Kidney capillary endothelial cell (primary cell): ENCODE measurements around the gene MX1.

Source experiments
- DNase-seq: peaks from one replicate; pipeline ENCODE4 v3.0.0-alpha.2; 2018; ENCODE audit warnings: low spot score

Gene MX1

GRCh38 chr21:41432562-41433460, 6.8 kb downstream of the MX1 start:
- DNase-seq, result no peak

DNA sequence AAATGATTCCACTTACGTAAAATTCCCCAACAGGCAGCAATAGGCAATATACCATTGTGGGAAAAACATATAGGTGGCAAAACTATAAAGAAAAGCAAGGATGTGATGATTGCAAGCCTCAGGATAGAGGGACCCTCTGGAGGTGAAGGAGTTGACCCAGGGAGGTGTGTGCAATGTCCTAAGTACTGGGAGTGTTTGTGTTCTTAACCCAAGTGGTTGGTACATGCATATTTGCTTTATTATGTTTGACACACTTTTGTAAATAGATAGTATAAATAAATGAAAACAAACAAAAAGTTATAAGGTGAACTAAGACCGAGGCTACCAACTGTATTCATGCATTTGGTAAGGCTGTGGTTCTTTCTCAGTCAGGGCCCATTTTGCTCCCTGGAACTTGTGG, 7.5 kb downstream of the MX1 start:
- no peak for DNase-seq

GRCh38 chr21:41435706-41436105, 9.7 kb downstream of the MX1 start:
- no peak for DNase-seq

DNA sequence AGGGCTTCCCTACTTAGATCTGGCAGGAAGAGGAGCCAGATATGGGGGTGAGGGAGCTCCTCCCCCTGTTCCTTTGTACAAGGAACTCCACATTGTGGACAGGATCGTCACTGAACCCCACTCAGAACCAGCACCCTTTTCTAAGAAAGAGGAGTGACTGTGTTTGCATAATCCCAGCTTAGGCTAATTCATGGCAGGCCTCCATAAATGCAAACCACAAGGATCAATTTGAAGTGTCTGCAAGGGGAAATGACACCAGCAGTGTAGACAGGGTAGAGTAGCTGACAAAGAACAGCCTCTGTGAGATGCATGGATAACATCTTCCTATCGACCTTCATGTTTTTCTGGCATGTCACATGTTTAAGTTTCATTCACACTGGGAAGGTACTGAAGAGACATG, 11.7 kb downstream of the MX1 start:
- no peak for DNase-seq

- no peak for DNase-seq
Observed at GRCh38 chr21:41438425-41439113, 12.5 kb downstream of the MX1 start.

- DNase-seq, result no peak
Observed at GRCh38 chr21:41439248-41439647, 13.2 kb downstream of the MX1 start.

GRCh38 chr21:41441546-41441945, 15.5 kb downstream of the MX1 start:
- DNase-seq, result no peak

- no peak for DNase-seq
Observed at GRCh38 chr21:41442481-41443186, 16.6 kb downstream of the MX1 start.

DNA sequence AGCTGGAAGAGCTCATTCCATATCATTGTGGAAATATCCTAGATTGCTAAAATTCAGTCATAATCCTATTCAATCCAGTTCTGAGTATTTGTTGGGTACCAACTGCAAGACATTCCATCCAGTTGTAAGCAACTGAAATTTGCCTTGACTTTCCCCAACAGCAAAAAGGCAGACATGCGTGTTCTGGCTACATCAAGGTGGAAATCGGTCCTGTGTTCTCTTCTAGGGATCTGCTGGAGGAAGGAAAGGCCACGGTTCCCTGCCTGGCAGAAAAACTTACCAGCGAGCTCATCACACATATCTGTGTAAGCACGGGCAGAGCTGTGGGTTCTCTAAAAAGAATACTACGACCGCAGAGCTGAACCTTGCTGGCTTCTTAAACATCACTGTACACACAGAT, 17.5 kb downstream of the MX1 start:
- no peak for DNase-seq

DNA sequence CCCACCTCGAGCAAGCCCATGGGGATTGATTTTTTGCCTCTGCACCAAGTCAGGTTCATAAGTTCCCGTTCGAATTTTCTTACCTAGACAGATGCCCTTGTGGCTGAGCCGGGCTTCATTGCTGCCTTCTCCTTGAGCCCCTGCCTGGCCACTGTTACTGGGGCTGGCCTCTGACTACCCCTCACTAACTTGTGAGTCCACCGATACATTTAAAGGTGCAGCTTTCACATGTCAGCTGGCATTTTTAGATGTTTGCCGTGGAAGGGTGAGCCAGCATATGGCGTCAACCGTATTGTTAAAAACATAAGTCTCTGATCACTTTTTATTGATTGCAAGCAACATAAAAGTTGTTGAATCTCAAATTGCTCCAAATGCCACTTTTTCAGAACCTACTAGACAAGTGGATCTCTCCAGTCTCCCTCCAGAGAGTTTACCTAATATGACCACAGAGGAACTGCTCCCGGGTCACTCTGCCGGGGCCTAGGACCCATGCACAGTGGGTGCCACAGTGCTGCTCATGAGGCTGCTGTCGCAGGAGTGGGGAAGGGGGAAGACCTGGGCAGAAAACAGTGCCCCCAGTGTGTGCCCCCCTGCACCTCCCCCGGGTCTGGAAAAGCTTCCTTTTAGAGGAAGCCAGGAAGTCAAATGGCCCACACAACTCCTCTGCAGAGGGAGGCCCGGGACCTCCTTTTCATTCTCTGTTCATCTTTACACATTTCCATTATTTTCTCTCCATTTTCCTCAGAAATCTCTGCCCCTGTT, 18.8 kb downstream of the MX1 start:
- DNase-seq, result no peak

DNA sequence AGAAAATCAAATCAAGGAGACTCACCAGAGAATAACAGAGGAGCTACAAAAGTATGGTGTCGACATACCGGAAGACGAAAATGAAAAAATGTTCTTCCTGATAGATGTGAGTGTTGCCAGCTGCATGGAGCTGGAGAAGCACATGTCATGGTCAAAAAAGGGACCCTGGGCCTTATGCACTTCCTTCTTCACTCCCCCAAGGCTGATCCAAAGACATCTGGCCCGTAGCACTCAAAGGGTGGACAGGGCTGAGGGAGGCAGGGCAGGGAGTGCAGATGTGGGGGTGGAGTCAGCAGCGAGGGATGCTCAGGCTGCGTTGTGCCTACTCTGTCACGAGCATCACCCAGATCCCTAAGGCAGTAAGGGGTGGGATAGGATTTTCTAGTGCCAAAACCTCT, 19.4 kb downstream of the MX1 start:
- DNase-seq, result no peak

GRCh38 chr21:41446586-41446985, 20.5 kb downstream of the MX1 start:
- no peak for DNase-seq

GRCh38 chr21:41447356-41447755, 21.3 kb downstream of the MX1 start:
- no peak for DNase-seq

DNA sequence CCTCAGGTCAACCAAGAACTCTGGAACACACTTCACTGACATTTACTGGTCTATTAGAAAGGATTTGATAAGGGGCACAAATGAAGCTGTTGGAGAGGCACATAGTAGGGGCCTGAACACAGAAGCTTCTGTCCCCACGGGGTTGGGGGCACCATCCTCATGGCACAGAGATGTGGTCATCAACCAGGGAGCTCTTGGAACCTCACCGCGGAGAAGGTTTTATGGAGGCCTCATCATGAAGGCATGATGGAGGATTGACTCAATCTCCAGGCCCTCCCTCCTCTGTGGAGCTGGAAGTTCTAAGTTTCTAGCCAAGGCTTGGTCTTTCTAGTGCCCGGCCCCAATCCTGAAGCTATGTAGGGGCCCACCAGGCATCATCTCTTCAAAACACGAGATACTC, 23.6 kb downstream of the MX1 start:
- DNase-seq, result no peak

DNA sequence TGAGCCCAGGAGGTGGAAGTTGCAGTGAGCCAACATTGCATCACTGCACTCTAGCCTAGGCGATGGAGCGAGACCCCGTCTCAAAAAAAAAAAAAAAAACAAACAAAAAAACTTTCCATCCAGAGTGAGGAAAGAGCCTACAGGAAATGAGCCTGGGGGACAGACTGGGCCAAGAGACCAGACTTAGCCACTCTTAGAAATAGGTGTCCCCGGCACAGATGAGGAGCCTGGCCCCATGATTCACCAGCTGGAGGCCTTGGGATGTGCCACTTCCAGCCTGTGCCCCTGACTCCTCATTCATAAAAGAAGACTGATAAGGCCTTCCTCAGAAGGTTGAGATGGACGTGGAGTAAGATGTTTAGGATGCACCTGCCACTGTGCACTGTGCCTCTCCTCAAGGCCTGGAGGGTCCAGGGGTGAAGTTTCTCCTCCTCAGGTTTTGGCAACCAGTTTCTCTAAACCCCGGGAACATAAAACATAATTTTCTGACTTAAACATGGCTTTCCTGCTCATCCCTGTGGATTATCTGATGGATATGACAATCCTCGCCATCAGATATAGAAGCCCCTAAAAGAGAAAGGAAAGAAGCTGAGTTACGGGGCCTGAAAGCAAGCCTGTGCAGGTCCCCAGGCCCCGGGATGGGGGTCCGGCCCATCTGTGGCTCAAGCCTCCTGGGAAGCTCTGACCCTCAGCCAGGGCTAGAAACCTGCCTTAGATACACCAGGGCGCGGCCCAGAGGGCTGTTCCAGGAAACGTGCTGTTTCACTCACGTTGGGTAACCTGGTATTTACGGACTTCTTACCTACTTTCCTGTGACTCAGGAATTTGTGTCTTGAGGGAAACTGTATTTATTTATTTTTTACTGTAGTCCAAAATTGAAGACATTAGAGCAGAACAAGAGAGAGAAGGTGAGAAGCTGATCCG, 26.0 kb downstream of the MX1 start:
- DNase-seq, result no peak

- DNase-seq, result no peak
Observed at GRCh38 chr21:41453198-41453597, 27.2 kb downstream of the MX1 start.

GRCh38 chr21:41453761-41454160, 27.7 kb downstream of the MX1 start:
- no peak for DNase-seq

DNA sequence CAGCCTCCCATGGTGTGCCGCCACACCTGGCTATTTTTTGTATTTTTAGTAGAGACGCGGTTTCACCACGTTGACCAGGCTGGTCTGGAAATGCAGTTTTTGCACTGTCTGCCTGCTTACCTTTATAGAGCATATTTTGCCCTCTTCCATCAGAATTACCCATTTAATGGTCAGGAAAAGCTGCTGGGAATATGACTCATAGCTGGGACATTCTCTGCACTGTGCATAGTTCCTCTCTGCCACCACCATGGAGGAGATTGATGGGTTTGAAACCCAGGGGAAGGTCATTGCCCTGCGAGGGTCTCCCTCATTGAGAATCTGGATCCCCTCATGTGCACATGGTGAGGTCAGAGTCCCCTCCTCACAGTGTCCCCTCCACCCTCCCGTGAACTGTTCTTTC, 32.1 kb downstream of the MX1 start:
- no peak for DNase-seq

DNA sequence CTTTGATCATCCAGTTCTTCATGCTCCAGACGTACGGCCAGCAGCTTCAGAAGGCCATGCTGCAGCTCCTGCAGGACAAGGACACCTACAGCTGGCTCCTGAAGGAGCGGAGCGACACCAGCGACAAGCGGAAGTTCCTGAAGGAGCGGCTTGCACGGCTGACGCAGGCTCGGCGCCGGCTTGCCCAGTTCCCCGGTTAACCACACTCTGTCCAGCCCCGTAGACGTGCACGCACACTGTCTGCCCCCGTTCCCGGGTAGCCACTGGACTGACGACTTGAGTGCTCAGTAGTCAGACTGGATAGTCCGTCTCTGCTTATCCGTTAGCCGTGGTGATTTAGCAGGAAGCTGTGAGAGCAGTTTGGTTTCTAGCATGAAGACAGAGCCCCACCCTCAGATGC, 32.5 kb downstream of the MX1 start:
- DNase-seq, result no peak

DNA sequence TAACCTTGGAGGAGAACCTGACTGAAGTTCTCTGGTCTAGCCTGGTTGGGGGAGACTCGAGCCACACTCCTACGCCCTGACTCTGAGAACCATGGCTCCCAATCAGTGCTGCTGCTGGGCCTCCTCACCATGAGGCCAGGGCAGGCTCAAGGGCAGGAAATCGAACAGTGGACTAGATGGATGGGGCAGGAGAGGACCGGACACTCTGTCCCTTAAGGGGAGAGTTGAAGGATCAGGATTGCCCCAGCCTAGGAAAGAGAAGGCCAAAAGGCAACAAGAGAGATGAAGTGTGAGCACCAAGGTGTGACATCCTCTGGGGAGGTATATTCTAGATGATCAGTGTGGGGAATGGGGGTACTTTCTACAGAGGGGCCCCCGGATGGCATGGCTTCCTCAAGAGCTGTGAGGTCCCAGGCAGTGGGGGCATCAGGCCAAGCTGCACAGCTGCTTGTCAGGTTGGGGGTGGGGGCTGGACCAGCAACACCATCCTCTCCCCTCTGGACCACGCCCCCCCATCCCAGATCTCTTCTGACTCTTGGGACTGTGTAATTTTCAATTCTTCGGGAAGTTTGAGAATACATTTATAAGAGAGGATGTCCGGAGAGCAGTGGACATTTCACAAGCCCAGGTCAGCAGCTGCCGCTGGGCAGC, 34.0 kb downstream of the MX1 start:
- no peak for DNase-seq
